Measurements from ENCODE around the gene PLA2G4B. TPM values are rescaled to one million over a fixed set of nuclear protein-coding genes. Genes with fewer than 3 reads are reported as not detected.

Gene PLA2G4B
- total and polyA plus RNA-seq, 3 donors from 2014 or later: 7.4 to 16.6 (median 16.4) TPM

DNA sequence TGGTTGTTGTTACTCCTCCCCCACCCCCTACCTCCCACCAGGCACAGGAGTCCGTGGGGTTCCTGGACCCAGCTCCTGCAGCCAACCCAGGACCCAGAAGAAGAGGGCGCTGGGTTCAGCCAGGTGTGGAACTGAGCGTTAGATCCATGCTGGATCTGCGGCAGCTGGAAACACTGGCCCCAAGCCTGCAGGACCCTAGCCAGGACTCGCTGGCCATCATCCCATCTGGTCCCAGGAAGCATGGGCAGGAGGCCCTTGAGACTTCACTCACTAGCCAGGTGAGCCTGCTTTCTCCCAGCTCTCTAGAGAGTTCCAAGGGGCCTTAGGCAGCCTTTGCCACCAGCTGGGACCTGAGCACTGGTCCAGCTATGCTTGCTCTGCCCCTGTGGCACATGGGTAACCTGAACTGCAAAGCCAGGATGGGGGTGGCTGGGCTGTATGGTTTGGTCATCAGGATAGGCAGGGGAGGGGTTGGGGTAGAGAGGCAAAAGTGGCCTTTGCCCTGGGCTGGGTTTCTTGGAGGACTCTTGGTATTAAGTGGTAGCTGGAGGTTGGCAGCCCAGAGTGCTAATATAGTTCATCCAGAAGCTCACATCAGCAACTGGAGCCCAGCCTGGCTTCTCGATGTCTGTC, 17.7 kb upstream of the PLA2G4B start:
- intact Hi-C loops (cut with DNase I; ENCODE audit: low total_unique reads): no loop called here
- Histone ChIP-seq H3K27me3 (no peaks in the 10 kb centered on the region), H3K4me3 (no peak overlapping the region), H3K36me3 (ENCODE audit: low read depth, missing control alignments) (no peaks in the 10 kb centered on the region), H3K4me1 (no peaks in the 10 kb centered on the region), H3K27ac (no peak overlapping the region), H3K9me3 (no peaks in the 10 kb centered on the region)
- TF ChIP-seq, protein P1, sequence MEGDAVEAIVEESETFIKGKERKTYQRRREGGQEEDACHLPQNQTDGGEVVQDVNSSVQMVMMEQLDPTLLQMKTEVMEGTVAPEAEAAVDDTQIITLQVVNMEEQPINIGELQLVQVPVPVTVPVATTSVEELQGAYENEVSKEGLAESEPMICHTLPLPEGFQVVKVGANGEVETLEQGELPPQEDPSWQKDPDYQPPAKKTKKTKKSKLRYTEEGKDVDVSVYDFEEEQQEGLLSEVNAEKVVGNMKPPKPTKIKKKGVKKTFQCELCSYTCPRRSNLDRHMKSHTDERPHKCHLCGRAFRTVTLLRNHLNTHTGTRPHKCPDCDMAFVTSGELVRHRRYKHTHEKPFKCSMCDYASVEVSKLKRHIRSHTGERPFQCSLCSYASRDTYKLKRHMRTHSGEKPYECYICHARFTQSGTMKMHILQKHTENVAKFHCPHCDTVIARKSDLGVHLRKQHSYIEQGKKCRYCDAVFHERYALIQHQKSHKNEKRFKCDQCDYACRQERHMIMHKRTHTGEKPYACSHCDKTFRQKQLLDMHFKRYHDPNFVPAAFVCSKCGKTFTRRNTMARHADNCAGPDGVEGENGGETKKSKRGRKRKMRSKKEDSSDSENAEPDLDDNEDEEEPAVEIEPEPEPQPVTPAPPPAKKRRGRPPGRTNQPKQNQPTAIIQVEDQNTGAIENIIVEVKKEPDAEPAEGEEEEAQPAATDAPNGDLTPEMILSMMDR (IDR thresholded peaks at IDR 0.05): no peak
- TF ChIP-seq POLR2A (IDR thresholded peaks at IDR 0.05): no peak
- DNase-seq: no peak
- WGBS, 2 donors: 80 to 84% methylated on average over 6 of the region's 6 CpGs

- H3K27me3 ChIP-seq: no peaks in the 10 kb centered on the region
- TF ChIP-seq POLR2A (IDR thresholded peaks at IDR 0.05): no peak
- TF ChIP-seq, protein P1 (IDR thresholded peaks at IDR 0.05): no peak
- no peak for DNase-seq
- H3K27ac ChIP-seq: no peak overlapping the region
- H3K9me3 ChIP-seq: no peaks in the 10 kb centered on the region
- intact Hi-C loops (cut with DNase I; ENCODE audit: low total_unique reads): no loop called here
- 88% methylated on average over 4 of the region's 4 CpGs; no CpG with 5 or more reads in 1 of the 2 donors for WGBS, 2 donors
- H3K36me3 ChIP-seq (ENCODE audit: low read depth, missing control alignments): no peaks in the 10 kb centered on the region
- no peak overlapping the region for H3K4me3 ChIP-seq
- no peaks in the 10 kb centered on the region for H3K4me1 ChIP-seq
These were observed 16.8 kb upstream of the PLA2G4B start for GRCh38 chr15:41821831-41822230.

- intact Hi-C loops (cut with DNase I; ENCODE audit: low total_unique reads): no loop called here
- no peaks in the 10 kb centered on the region for H3K27me3 ChIP-seq
- peaks cover 4% of the 10 kb centered on the region for H3K4me1 ChIP-seq
- TF ChIP-seq, protein P1 (IDR thresholded peaks at IDR 0.05): no peak
- no peak for TF ChIP-seq POLR2A (IDR thresholded peaks at IDR 0.05)
- WGBS, 2 donors: 82 to 83% methylated on average over 6 of the region's 6 CpGs
- H3K36me3 ChIP-seq (ENCODE audit: low read depth, missing control alignments): no peaks in the 10 kb centered on the region
- DNase-seq: no peak
- H3K4me3 ChIP-seq: no peak overlapping the region
- H3K27ac ChIP-seq: no peak overlapping the region
- no peaks in the 10 kb centered on the region for H3K9me3 ChIP-seq
These were observed 16.2 kb upstream of the PLA2G4B start for GRCh38 chr15:41822471-41822870.

DNA sequence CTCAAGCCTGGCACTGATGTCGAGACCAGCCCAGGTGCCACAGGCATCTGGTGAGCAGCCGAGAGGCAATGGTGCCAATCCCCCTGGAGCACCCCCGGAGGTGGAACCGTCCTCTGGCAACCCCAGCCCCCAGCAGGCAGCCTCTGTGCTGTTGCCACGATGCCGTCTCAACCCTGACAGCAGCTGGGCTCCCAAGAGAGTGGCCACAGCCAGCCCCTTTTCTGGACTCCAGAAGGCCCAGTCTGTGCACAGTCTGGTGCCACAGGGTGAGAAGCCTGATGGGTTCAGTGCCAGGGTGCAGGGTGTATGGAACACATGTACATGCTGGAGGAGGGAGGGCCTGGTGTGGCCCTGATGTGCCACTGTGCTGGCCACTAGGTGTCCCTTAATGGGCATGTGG, 15.7 kb upstream of the PLA2G4B start:
- Histone ChIP-seq H3K9me3 (no peaks in the 10 kb centered on the region), H3K27ac (no peak overlapping the region), H3K27me3 (no peaks in the 10 kb centered on the region), H3K4me3 (no peak overlapping the region), H3K36me3 (ENCODE audit: low read depth, missing control alignments) (no peaks in the 10 kb centered on the region), H3K4me1 (peaks cover 5% of the 10 kb centered on the region)
- intact Hi-C loops (cut with DNase I; ENCODE audit: low total_unique reads): no loop called here
- 83 to 90% methylated on average over 2 to 6 of the region's 6 CpGs for WGBS, 2 donors
- TF ChIP-seq, protein P1 (IDR thresholded peaks at IDR 0.05): no peak
- no peak for TF ChIP-seq POLR2A (IDR thresholded peaks at IDR 0.05)
- DNase-seq: no peak

DNA sequence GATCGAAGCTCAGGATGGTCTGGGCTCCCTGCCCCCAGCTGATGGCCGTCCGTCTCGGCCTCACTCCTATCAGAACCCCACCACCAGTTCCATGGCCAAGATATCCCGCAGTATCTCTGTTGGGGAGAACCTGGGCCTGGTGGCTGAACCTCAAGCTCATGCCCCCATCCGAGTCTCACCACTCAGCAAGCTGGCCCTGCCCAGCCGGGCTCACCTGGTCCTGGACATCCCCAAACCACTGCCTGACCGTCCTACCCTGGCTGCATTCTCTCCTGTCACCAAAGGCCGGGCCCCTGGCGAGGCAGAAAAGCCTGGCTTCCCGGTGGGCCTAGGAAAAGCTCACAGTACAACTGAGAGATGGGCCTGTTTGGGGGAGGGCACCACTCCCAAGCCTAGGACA, 15.1 kb upstream of the PLA2G4B start:
- intact Hi-C loops (cut with DNase I; ENCODE audit: low total_unique reads): no loop called here
- Histone ChIP-seq H3K27me3 (no peaks in the 10 kb centered on the region), H3K9me3 (no peaks in the 10 kb centered on the region), H3K4me1 (peaks cover 5% of the 10 kb centered on the region), H3K27ac (no peak overlapping the region), H3K36me3 (ENCODE audit: low read depth, missing control alignments) (no peaks in the 10 kb centered on the region), H3K4me3 (no peak overlapping the region)
- TF ChIP-seq, protein P1 (IDR thresholded peaks at IDR 0.05): no peak
- no peak for DNase-seq
- WGBS, 2 donors: 92 to 94% methylated on average over 5 to 11 of the region's 11 CpGs

Measured in testis (tissue), 3 donors.